ENCODE measurements around the gene SMOC2.
A peak's percentile ranks its signal among the peaks of the same experiment; 100 is the strongest.

The SMOC2 gene

GRCh38 chr6:168605964-168606363, 165.0 kb downstream of the SMOC2 start:
- DNase-seq (ENCODE audit: low spot score): no peak
- no peaks in the 10 kb centered on the region for H3K27me3 ChIP-seq (ENCODE audit: insufficient read depth, poor library complexity, severe bottlenecking)
- TF ChIP-seq CTCF (IDR thresholded peaks at IDR 0.05; ENCODE audit: poor library complexity, severe bottlenecking): peak; percentile 13
- no peak overlapping the region for H3K27ac ChIP-seq (ENCODE audit: poor library complexity, severe bottlenecking)
- ATAC-seq (ENCODE audit: low read depth): peak; percentile 36; the same call in 1 of the 3 replicates
- H3K4me3 ChIP-seq (ENCODE audit: severe bottlenecking): no peak overlapping the region
- H3K9me3 ChIP-seq (ENCODE audit: severe bottlenecking): no peaks in the 10 kb centered on the region
- peaks cover 28% of the 10 kb centered on the region for H3K4me1 ChIP-seq (ENCODE audit: insufficient read depth, poor library complexity, severe bottlenecking)
- no peaks in the 10 kb centered on the region for H3K36me3 ChIP-seq (ENCODE audit: low read depth)

- Histone ChIP-seq H3K9me3 (ENCODE audit: severe bottlenecking) (no peaks in the 10 kb centered on the region), H3K27ac (ENCODE audit: poor library complexity, severe bottlenecking) (no peak overlapping the region), H3K4me1 (ENCODE audit: insufficient read depth, poor library complexity, severe bottlenecking) (peaks cover 28% of the 10 kb centered on the region), H3K36me3 (ENCODE audit: low read depth) (no peaks in the 10 kb centered on the region), H3K4me3 (ENCODE audit: severe bottlenecking) (no peak overlapping the region), H3K27me3 (ENCODE audit: insufficient read depth, poor library complexity, severe bottlenecking) (no peaks in the 10 kb centered on the region)
- ATAC-seq (ENCODE audit: low read depth) (no peak), DNase-seq (ENCODE audit: low spot score) (no peak)
- no peak for TF ChIP-seq CTCF (IDR thresholded peaks at IDR 0.05; ENCODE audit: poor library complexity, severe bottlenecking)
These were observed 165.7 kb downstream of the SMOC2 start for GRCh38 chr6:168606722-168607121.

- no peak for TF ChIP-seq CTCF (IDR thresholded peaks at IDR 0.05; ENCODE audit: poor library complexity, severe bottlenecking)
- H3K27ac ChIP-seq (ENCODE audit: poor library complexity, severe bottlenecking): peak overlapping the region; percentile 88
- DNase-seq (ENCODE audit: low spot score): no peak
- peaks cover 28% of the 10 kb centered on the region for H3K4me1 ChIP-seq (ENCODE audit: insufficient read depth, poor library complexity, severe bottlenecking)
- no peaks in the 10 kb centered on the region for H3K9me3 ChIP-seq (ENCODE audit: severe bottlenecking)
- no peak overlapping the region for H3K4me3 ChIP-seq (ENCODE audit: severe bottlenecking)
- no peak for ATAC-seq (ENCODE audit: low read depth)
- no peaks in the 10 kb centered on the region for H3K27me3 ChIP-seq (ENCODE audit: insufficient read depth, poor library complexity, severe bottlenecking)
- no peaks in the 10 kb centered on the region for H3K36me3 ChIP-seq (ENCODE audit: low read depth)
These were observed 166.5 kb downstream of the SMOC2 start for GRCh38 chr6:168607272-168608112.

GRCh38 chr6:168608113-168608400, 167.1 kb downstream of the SMOC2 start:
- Histone ChIP-seq H3K4me3 (ENCODE audit: severe bottlenecking) (no peak overlapping the region), H3K4me1 (ENCODE audit: insufficient read depth, poor library complexity, severe bottlenecking) (peaks cover 28% of the 10 kb centered on the region), H3K27ac (ENCODE audit: poor library complexity, severe bottlenecking) (peak overlapping the region; percentile 88), H3K36me3 (ENCODE audit: low read depth) (no peaks in the 10 kb centered on the region), H3K27me3 (ENCODE audit: insufficient read depth, poor library complexity, severe bottlenecking) (no peaks in the 10 kb centered on the region), H3K9me3 (ENCODE audit: severe bottlenecking) (no peaks in the 10 kb centered on the region)
- no peak for DNase-seq (ENCODE audit: low spot score)
- no peak for TF ChIP-seq CTCF (IDR thresholded peaks at IDR 0.05; ENCODE audit: poor library complexity, severe bottlenecking)
- ATAC-seq (ENCODE audit: low read depth): no peak

GRCh38 chr6:168609026-168609685, 168.2 kb downstream of the SMOC2 start:
- H3K27ac ChIP-seq (ENCODE audit: poor library complexity, severe bottlenecking): peak overlapping the region; percentile 88
- H3K4me1 ChIP-seq (ENCODE audit: insufficient read depth, poor library complexity, severe bottlenecking): peaks cover 28% of the 10 kb centered on the region
- no peaks in the 10 kb centered on the region for H3K9me3 ChIP-seq (ENCODE audit: severe bottlenecking)
- no peaks in the 10 kb centered on the region for H3K27me3 ChIP-seq (ENCODE audit: insufficient read depth, poor library complexity, severe bottlenecking)
- H3K4me3 ChIP-seq (ENCODE audit: severe bottlenecking): no peak overlapping the region
- H3K36me3 ChIP-seq (ENCODE audit: low read depth): no peaks in the 10 kb centered on the region
- DNase-seq (ENCODE audit: low spot score) (no peak), ATAC-seq (ENCODE audit: low read depth) (peak; percentile 84)
- TF ChIP-seq CTCF (IDR thresholded peaks at IDR 0.05; ENCODE audit: poor library complexity, severe bottlenecking): no peak
